WTC11 (cell line): Measurements from ENCODE around the gene C6orf132. TPM values are rescaled to one million over a fixed set of nuclear protein-coding genes. Genes with fewer than 3 reads are reported as not detected.
A peak's percentile ranks its signal among the peaks of the same experiment; 100 is the strongest.

Source experiments
- AFF4 ChIP-seq: sonication (generic); formaldehyde crosslinking; IDR thresholded peaks from 2 replicates; pipeline ENCODE4 v1.8.1; 2023; ENCODE audit warnings: mild to moderate bottlenecking, missing genetic modification reagents, borderline replicate concordance
- CDX4 ChIP-seq: fragments of 250-450 bp; sonication (Bioruptor Pico); IDR thresholded peaks from 2 replicates; pipeline ENCODE4 v1.9.0; 2021; ENCODE audit warnings: moderate library complexity, mild to moderate bottlenecking, inconsistent platforms, borderline replicate concordance
- CREB1 ChIP-seq: sonication (generic); formaldehyde crosslinking; IDR thresholded peaks from 2 replicates; pipeline ENCODE4 v1.8.0; 2023; ENCODE audit warnings: mild to moderate bottlenecking, missing genetic modification reagents
- EMX1 ChIP-seq: fragments of 250-450 bp; sonication (Bioruptor Pico); IDR thresholded peaks from 2 replicates; pipeline ENCODE4 v1.8.0; 2021; ENCODE audit warnings: mild to moderate bottlenecking
- ERG ChIP-seq: fragments of 250-450 bp; sonication (Bioruptor Pico); IDR thresholded peaks from 2 replicates; pipeline ENCODE4 v1.8.0; 2021; ENCODE audit warnings: mild to moderate bottlenecking
- ESRRA ChIP-seq: sonication (generic); formaldehyde crosslinking; IDR thresholded peaks from 2 replicates; pipeline ENCODE4 v1.8.1; 2022; ENCODE audit warnings: mild to moderate bottlenecking, missing genetic modification reagents, borderline replicate concordance
- ETV6 ChIP-seq: sonication (generic); formaldehyde crosslinking; IDR thresholded peaks from 2 replicates; pipeline ENCODE4 v1.8.1; 2022; ENCODE audit warnings: mild to moderate bottlenecking, missing genetic modification reagents
- GTF2I ChIP-seq: fragments of 250-450 bp; sonication (Bioruptor Pico); conservative IDR thresholded peaks from 2 replicates; pipeline ENCODE4 v1.4.0; 2021; ENCODE audit warnings: mild to moderate bottlenecking
- IRF1 ChIP-seq: sonication (generic); formaldehyde crosslinking; IDR thresholded peaks from 2 replicates; pipeline ENCODE4 v1.8.0; 2023; ENCODE audit warnings: missing genetic modification reagents
- IRF2 ChIP-seq: sonication (generic); formaldehyde crosslinking; IDR thresholded peaks from 2 replicates; pipeline ENCODE4 v1.8.0; 2022; ENCODE audit warnings: low read depth, missing genetic modification reagents, borderline replicate concordance
- JUN ChIP-seq: sonication (generic); formaldehyde crosslinking; IDR thresholded peaks from 2 replicates; pipeline ENCODE4 v1.8.0; 2023; ENCODE audit warnings: mild to moderate bottlenecking, missing genetic modification reagents
- KAT7 ChIP-seq: sonication (generic); formaldehyde crosslinking; IDR thresholded peaks from 2 replicates; pipeline ENCODE4 v1.8.1; 2023; ENCODE audit warnings: missing genetic modification reagents, mild to moderate bottlenecking, borderline replicate concordance
- MYBL2 ChIP-seq: sonication (generic); formaldehyde crosslinking; IDR thresholded peaks from 2 replicates; pipeline ENCODE4 v1.8.1; 2023; ENCODE audit warnings: mild to moderate bottlenecking, moderate library complexity, missing genetic modification reagents
- NFATC4 ChIP-seq: fragments of 250-450 bp; sonication (Bioruptor Pico); IDR thresholded peaks from 2 replicates; pipeline ENCODE4 v1.9.0; 2021; ENCODE audit warnings: mild to moderate bottlenecking
- NR2C2 ChIP-seq: sonication (generic); formaldehyde crosslinking; IDR thresholded peaks from 2 replicates; pipeline ENCODE4 v1.8.0; 2022; ENCODE audit warnings: mild to moderate bottlenecking, missing genetic modification reagents
- RORB ChIP-seq: fragments of 250-450 bp; sonication (Bioruptor Pico); IDR thresholded peaks from 2 replicates; pipeline ENCODE4 v1.9.0; 2021; ENCODE audit warnings: mild to moderate bottlenecking
- SMAD3 ChIP-seq: sonication (generic); formaldehyde crosslinking; IDR thresholded peaks from 2 replicates; pipeline ENCODE4 v1.8.0; 2022; ENCODE audit warnings: missing genetic modification reagents, mild to moderate bottlenecking, borderline replicate concordance
- SMAD4 ChIP-seq: sonication (generic); formaldehyde crosslinking; IDR thresholded peaks from 2 replicates; pipeline ENCODE4 v1.8.0; 2022; ENCODE audit warnings: mild to moderate bottlenecking, missing genetic modification reagents
- SP1 ChIP-seq: sonication (generic); formaldehyde crosslinking; conservative IDR thresholded peaks from 2 replicates; pipeline ENCODE4 v1.8.1; 2022; ENCODE audit warnings: missing genetic modification reagents
- ZBTB43 ChIP-seq: sonication (generic); formaldehyde crosslinking; IDR thresholded peaks from 2 replicates; pipeline ENCODE4 v1.8.1; 2023; ENCODE audit warnings: mild to moderate bottlenecking, missing genetic modification reagents
- ZNF138 ChIP-seq: sonication (generic); formaldehyde crosslinking; conservative IDR thresholded peaks from 2 replicates; pipeline ENCODE4 v1.8.1; 2022; ENCODE audit warnings: mild to moderate bottlenecking, moderate library complexity, missing genetic modification reagents
- ZNF317 ChIP-seq: sonication (generic); formaldehyde crosslinking; IDR thresholded peaks from 2 replicates; pipeline ENCODE4 v1.8.1; 2023; ENCODE audit warnings: low read depth, mild to moderate bottlenecking, moderate library complexity, missing genetic modification reagents, borderline replicate concordance
- ZNF396 ChIP-seq: fragments of 250-450 bp; sonication (Bioruptor Pico); IDR thresholded peaks from 2 replicates; pipeline ENCODE4 v1.8.0; 2021; ENCODE audit warnings: mild to moderate bottlenecking, moderate library complexity, borderline replicate concordance
- ZNF416 ChIP-seq: fragments of 250-450 bp; sonication (Bioruptor Pico); IDR thresholded peaks from 2 replicates; pipeline ENCODE4 v1.9.0; 2021; ENCODE audit warnings: mild to moderate bottlenecking, inconsistent platforms
- ZNF425 ChIP-seq: fragments of 250-450 bp; sonication (Bioruptor Pico); conservative IDR thresholded peaks from 2 replicates; pipeline ENCODE4 v1.9.0; 2021; ENCODE audit warnings: mild to moderate bottlenecking
- ZNF512 ChIP-seq: sonication (generic); formaldehyde crosslinking; IDR thresholded peaks from 2 replicates; pipeline ENCODE4 v1.8.1; 2022; ENCODE audit warnings: missing genetic modification reagents, borderline replicate concordance
- ZSCAN18 ChIP-seq: fragments of 250-450 bp; sonication (Bioruptor Pico); IDR thresholded peaks from 2 replicates; pipeline ENCODE4 v2.1.2; 2022; ENCODE audit warnings: mild to moderate bottlenecking, moderate library complexity
- total RNA-seq: library from RNA; stranded (reverse); gene quantifications from 3 replicates; pipeline ENCODE4 v1.2.3, GENCODE V29; 2021

C6orf132 gene
- total RNA-seq, 1 experiment from 2014 or later: 52.6 TPM

GRCh38 chr6:42136508-42137193, 5.8 kb downstream of the C6orf132 start (continued):
- TF ChIP-seq CREB1 (CRISPR knock-in tag) (no peak), ZNF317 (CRISPR knock-in tag) (no peak), ZNF396 (no peak), AFF4 (CRISPR knock-in tag) (0 out of 2 replicates have a peak, but pooled peaks have one; percentile 4), ERG (CRISPR knock-in tag) (no peak), ZSCAN18 (peak; percentile 50; the same call in 1 of the 2 replicates), CDX4 (CRISPR knock-in tag) (no peak), ESRRA (no peak), ZBTB43 (CRISPR knock-in tag) (no peak), RORB (CRISPR knock-in tag) (no peak), ZNF425 (CRISPR knock-in tag) (no peak), SMAD4 (CRISPR knock-in tag) (no peak), SP1 (CRISPR knock-in tag) (peak; percentile 62), KAT7 (CRISPR knock-in tag) (no peak), JUN (CRISPR knock-in tag) (no peak), ETV6 (CRISPR knock-in tag) (peak; percentile 83), GTF2I (CRISPR knock-in tag) (0 out of 2 replicates have a peak, but pooled peaks have one; percentile 63), MYBL2 (CRISPR knock-in tag) (no peak), NR2C2 (no peak), IRF2 (no peak), ZNF512 (no peak), ZNF138 (CRISPR knock-in tag) (no peak), EMX1 (CRISPR knock-in tag) (no peak), NFATC4 (CRISPR knock-in tag) (no peak), IRF1 (no peak), SMAD3 (CRISPR knock-in tag) (no peak), ZNF416 (CRISPR knock-in tag) (no peak)
